GM19467 (cell line): ENCODE results near the gene ITPK1.
"Not testable (repeated sequence)": the region's sequence is repeated elsewhere in the genome, so short reads cannot be mapped to it uniquely, and the experiment has no call there.

Experiments
- ATAC-seq: cut with Tn5 transposase; IDR thresholded peaks from one replicate; pipeline ENCODE4 v1.9.1; 2021; ENCODE audit warnings: mild to moderate bottlenecking, moderate library complexity; ENCODE audit not compliant: unreplicated experiment

Gene ITPK1

GRCh38 chr14:93131257-93131820 is 15.6 kb upstream of the ITPK1 start:
- not testable (repeated sequence) for ATAC-seq

- no peak for ATAC-seq
These were observed 13.2 kb upstream of the ITPK1 start for GRCh38 chr14:93128725-93129459.

- no peak for ATAC-seq
These were observed 10.4 kb upstream of the ITPK1 start for GRCh38 chr14:93126111-93126510.

- no peak for ATAC-seq
These were observed 7.1 kb upstream of the ITPK1 start for GRCh38 chr14:93122826-93123225.

- ATAC-seq: no peak
These were observed 5.5 kb upstream of the ITPK1 start for GRCh38 chr14:93121030-93121834.

- ATAC-seq: no peak
These were observed 4.8 kb upstream of the ITPK1 start for GRCh38 chr14:93120517-93120916.

GRCh38 chr14:93116676-93117200 is 1.0 kb upstream of the ITPK1 start:
- no peak for ATAC-seq

GRCh38 chr14:93115069-93115820 is 480 bp downstream of the ITPK1 start:
- ATAC-seq: peak; percentile 79

GRCh38 chr14:93114713-93115068 is 1.0 kb downstream of the ITPK1 start:
- no peak for ATAC-seq

GRCh38 chr14:93114068-93114710 is 1.5 kb downstream of the ITPK1 start:
- no peak for ATAC-seq

- ATAC-seq: no peak
These were observed 2.1 kb downstream of the ITPK1 start for GRCh38 chr14:93113678-93114067.

- no peak for ATAC-seq
These were observed 2.6 kb downstream of the ITPK1 start for GRCh38 chr14:93112891-93113677.

- ATAC-seq: not testable (repeated sequence)
These were observed 4.2 kb downstream of the ITPK1 start for GRCh38 chr14:93111541-93111940.

GRCh38 chr14:93110856-93111419 is 4.8 kb downstream of the ITPK1 start:
- no peak for ATAC-seq

GRCh38 chr14:93109572-93110481 is 5.9 kb downstream of the ITPK1 start:
- no peak for ATAC-seq

GRCh38 chr14:93108105-93108504 is 7.6 kb downstream of the ITPK1 start:
- ATAC-seq: no peak

- ATAC-seq: no peak
These were observed 8.3 kb downstream of the ITPK1 start for GRCh38 chr14:93107453-93107852.

- ATAC-seq: no peak
These were observed 9.1 kb downstream of the ITPK1 start for GRCh38 chr14:93106541-93107156.
